SJSA1 (cell line): ENCODE measurements around the gene OR12D2. TPM values are rescaled to one million over a fixed set of nuclear protein-coding genes. Genes with fewer than 3 reads are reported as not detected.
"Not testable (repeated sequence)": the region's sequence is repeated elsewhere in the genome, so short reads cannot be mapped to it uniquely, and the experiment has no call there.

Experiments
- DNase-seq, 2 experiments: peaks; one replicate each; pipeline ENCODE4 v3.0.0-alpha.2; 2015 to 2020; ENCODE audit warnings: low spot score in 2 of 2, low read depth in 1 of 2
- H3K27ac ChIP-seq: fragments of 250-450 bp; sonication (Bioruptor Pico); 2 replicates; pipeline ENCODE4 v1.5.1; 2020; ENCODE audit warnings: mild to moderate bottlenecking, moderate library complexity
- H3K27me3 ChIP-seq: fragments of 250-450 bp; sonication (Bioruptor Pico); replicated peaks from 2 replicates; pipeline ENCODE4 v1.5.1; 2020; ENCODE audit warnings: mild to moderate bottlenecking, moderate library complexity
- H3K36me3 ChIP-seq: fragments of 250-450 bp; sonication (Bioruptor Pico); 2 replicates; pipeline ENCODE4 v1.5.1; 2020; ENCODE audit warnings: mild to moderate bottlenecking
- H3K4me1 ChIP-seq: fragments of 250-450 bp; sonication (Bioruptor Pico); replicated peaks from 2 replicates; pipeline ENCODE4 v1.6.1; 2021; ENCODE audit warnings: mild to moderate bottlenecking
- H3K4me3 ChIP-seq: fragments of 250-450 bp; sonication (Bioruptor Pico); 2 replicates; pipeline ENCODE4 v1.5.1; 2020; ENCODE audit warnings: mild to moderate bottlenecking
- H3K9me3 ChIP-seq: fragments of 250-450 bp; sonication (Bioruptor Pico); replicated peaks from 2 replicates; pipeline ENCODE4 v1.5.1; 2020; ENCODE audit warnings: mild to moderate bottlenecking
- total RNA-seq: library from RNA; depleted of rRNA; stranded (reverse); fragments of >200 nt; shearing (Covaris generic); gene quantifications from 2 replicates; pipeline ENCODE4 v1.2.3, GENCODE V29; 2014; rRNA removed

The OR12D2 gene
- total RNA-seq, 1 experiment from 2014 or later = not detected

GRCh38 chr6:29425075-29425474 is 29.6 kb downstream of the OR12D2 start:
- no peaks in the 10 kb centered on the region for H3K4me1 ChIP-seq
- H3K9me3 ChIP-seq = no peaks in the 10 kb centered on the region
- no peak for DNase-seq
- H3K36me3 ChIP-seq = no peaks in the 10 kb centered on the region
- no peaks in the 10 kb centered on the region; the same call in 1 of the 2 replicates for H3K27me3 ChIP-seq
- H3K4me3 ChIP-seq = no peak overlapping the region
- H3K27ac ChIP-seq = no peak overlapping the region

- DNase-seq = no peak
- Histone ChIP-seq H3K27me3 (no peaks in the 10 kb centered on the region; the same call in 1 of the 2 replicates), H3K36me3 (no peaks in the 10 kb centered on the region), H3K27ac (no peak overlapping the region), H3K4me1 (no peaks in the 10 kb centered on the region), H3K4me3 (no peak overlapping the region), H3K9me3 (no peaks in the 10 kb centered on the region)
Observed at GRCh38 chr6:29426654-29427053, 31.2 kb downstream of the OR12D2 start.

GRCh38 chr6:29436730-29437129 is 41.3 kb downstream of the OR12D2 start:
- DNase-seq, H3K9me3 ChIP-seq, H3K36me3 ChIP-seq, H3K4me3 ChIP-seq, H3K27me3 ChIP-seq, H3K4me1 ChIP-seq, H3K27ac ChIP-seq: not testable (repeated sequence)

- no peaks in the 10 kb centered on the region for H3K27me3 ChIP-seq
- no peak within 1 kb of the TSS for H3K4me3 ChIP-seq
- no peaks in the 10 kb centered on the region for H3K36me3 ChIP-seq
- DNase-seq = no peak
- no peaks in the 10 kb centered on the region for H3K4me1 ChIP-seq
- no peaks in the 10 kb centered on the region for H3K9me3 ChIP-seq
- H3K27ac ChIP-seq = no peak within 1 kb of the TSS
Observed at GRCh38 chr6:29439006-29439405, 43.6 kb downstream of the OR12D2 start, which contains the start of gene OR10C1. TSS of gene OR10C1 (plus strand) at chr6:29439306. CDS start at chr6:29440016, 710 bp downstream.

- no peak overlapping the region for H3K4me3 ChIP-seq
- no peaks in the 10 kb centered on the region for H3K9me3 ChIP-seq
- H3K27ac ChIP-seq = no peak overlapping the region
- H3K4me1 ChIP-seq = no peaks in the 10 kb centered on the region
- DNase-seq = no peak
- H3K27me3 ChIP-seq = no peaks in the 10 kb centered on the region
- H3K36me3 ChIP-seq = no peaks in the 10 kb centered on the region
Observed at GRCh38 chr6:29442719-29443118, 47.3 kb downstream of the OR12D2 start.

- not testable (repeated sequence) for H3K4me3 ChIP-seq, H3K36me3 ChIP-seq, DNase-seq, H3K4me1 ChIP-seq, H3K9me3 ChIP-seq, H3K27me3 ChIP-seq, H3K27ac ChIP-seq
Observed at GRCh38 chr6:29444031-29444430, 48.6 kb downstream of the OR12D2 start.

Other genes starting within 250 kb of the OR12D2 start
- gene OR2J2, start 224.7 kb upstream of the OR12D2 start, total RNA-seq = not detected in 2 replicates
- not detected in 2 replicates for gene OR14J1, start 93.9 kb upstream of the OR12D2 start, total RNA-seq
- gene OR5V1, start 26.8 kb upstream of the OR12D2 start, total RNA-seq = not detected in 2 replicates
- gene OR12D3, start 20.3 kb upstream of the OR12D2 start, total RNA-seq = not detected in 2 replicates
- not detected in 2 replicates for gene OR12D1, start 19.3 kb downstream of the OR12D2 start, total RNA-seq
- gene OR10C1, start 43.7 kb downstream of the OR12D2 start, total RNA-seq = not detected in 2 replicates
- gene OR11A1, start 61.4 kb downstream of the OR12D2 start, total RNA-seq = not detected in 2 replicates
- gene OR2H1, start 61.5 kb downstream of the OR12D2 start, total RNA-seq = not detected in 2 replicates
- gene MAS1L, start 92.3 kb downstream of the OR12D2 start, total RNA-seq = not detected in 2 replicates
- 9.9 and 10.2 TPM in 2 replicates for gene UBD, start 164.1 kb downstream of the OR12D2 start, total RNA-seq
- not detected in 2 replicates for gene OR2H2, start 189.5 kb downstream of the OR12D2 start, total RNA-seq
- 2.8 and 3.5 TPM in 2 replicates for gene GABBR1, start 237.6 kb downstream of the OR12D2 start, total RNA-seq